Neuronal stem cell (in vitro differentiated cells): Measurements from ENCODE around the gene REXO5.

ENCODE experiments used
- DNase-seq: peaks from one replicate; pipeline ENCODE4 v3.0.0-alpha.2; 2013; ENCODE audit warnings: low spot score
- H2AFZ ChIP-seq: one replicate; pipeline ENCODE4 v1.6.1; 2013; ENCODE audit warnings: mild to moderate bottlenecking, low read length, inconsistent platforms
- H2AK5ac ChIP-seq: 2 replicates; pipeline ENCODE4 v1.6.1; 2013; ENCODE audit warnings: low read depth, mild to moderate bottlenecking, inconsistent platforms, low read length, moderate library complexity, mixed read lengths
- H2BK120ac ChIP-seq: 2 replicates; pipeline ENCODE4 v1.6.1; 2013; ENCODE audit warnings: low read depth, mild to moderate bottlenecking, inconsistent platforms, low read length, moderate library complexity, mixed read lengths
- H2BK12ac ChIP-seq: one replicate; pipeline ENCODE4 v1.6.1; 2013; ENCODE audit warnings: low read length, inconsistent platforms
- H2BK15ac ChIP-seq: 2 replicates; pipeline ENCODE4 v1.6.1; 2013; ENCODE audit warnings: mild to moderate bottlenecking, low read length, inconsistent platforms, mixed read lengths
- H2BK5ac ChIP-seq: one replicate; pipeline ENCODE4 v1.6.1; 2013; ENCODE audit warnings: inconsistent platforms, mild to moderate bottlenecking, low read length, moderate library complexity
- H3K14ac ChIP-seq: one replicate; pipeline ENCODE4 v1.6.1; 2013; ENCODE audit warnings: low read length, inconsistent platforms
- H3K18ac ChIP-seq: 2 replicates; pipeline ENCODE4 v1.6.1; 2013; ENCODE audit warnings: low read length, inconsistent platforms
- H3K23ac ChIP-seq: 2 replicates; pipeline ENCODE4 v1.6.1; 2013; ENCODE audit warnings: low read depth, mild to moderate bottlenecking, mixed read lengths, low read length, inconsistent platforms; ENCODE audit not compliant: poor library complexity
- H3K27ac ChIP-seq: replicated peaks from 3 replicates; pipeline ENCODE4 v1.5.1; 2013; ENCODE audit warnings: low read length, inconsistent platforms
- H3K27me3 ChIP-seq, 3 experiments: 2 replicates each; pipeline ENCODE4 v1.6.1; 2013; ENCODE audit warnings: low read length in 3 of 3, mild to moderate bottlenecking in 2 of 3, inconsistent platforms in 1 of 3, low read depth in 1 of 3, mixed read lengths in 1 of 3, moderate library complexity in 1 of 3; ENCODE audit not compliant: control insufficient read depth in 3 of 3, insufficient read depth in 3 of 3
- H3K36me3 ChIP-seq, 2 donors: replicated peaks in 1 of 2; 2 replicates each; pipeline ENCODE4 v1.6.1; 2013; ENCODE audit warnings: low read length in 2 of 2; ENCODE audit not compliant: control insufficient read depth in 2 of 2, insufficient read depth in 2 of 2
- H3K4ac ChIP-seq: 2 replicates; pipeline ENCODE4 v1.6.1; 2013; ENCODE audit warnings: inconsistent platforms, mild to moderate bottlenecking, low read length, moderate library complexity
- H3K4me1 ChIP-seq, 2 donors: 1 replicate in 1 of 2; 2 replicates in 1 of 2; pipeline ENCODE4 v1.6.1; 2013; ENCODE audit warnings: low read length in 2 of 2, low read depth in 1 of 2; ENCODE audit not compliant: control insufficient read depth in 2 of 2, insufficient read depth in 1 of 2
- H3K4me2 ChIP-seq: one replicate; pipeline ENCODE4 v1.6.1; 2013; ENCODE audit warnings: mild to moderate bottlenecking, low read length, inconsistent platforms; ENCODE audit not compliant: insufficient read depth, poor library complexity, severe bottlenecking
- H3K4me3 ChIP-seq, 2 donors: 2 replicates each; pipeline ENCODE4 v1.5.1; 2013; ENCODE audit warnings: low read length in 2 of 2, mild to moderate bottlenecking in 2 of 2, inconsistent platforms in 1 of 2, moderate library complexity in 1 of 2
- H3K79me1 ChIP-seq: one replicate; pipeline ENCODE4 v1.6.1; 2013; ENCODE audit warnings: low read depth, mild to moderate bottlenecking, inconsistent platforms, low read length, moderate library complexity
- H3K9ac ChIP-seq: one replicate; pipeline ENCODE4 v1.6.1; 2013; ENCODE audit warnings: mild to moderate bottlenecking, low read depth, low read length, inconsistent platforms; ENCODE audit not compliant: poor library complexity
- H3K9me3 ChIP-seq, 2 donors: replicated peaks in 1 of 2; 2 replicates each; pipeline versions ENCODE3 to v1.6.1; 2013; ENCODE audit warnings: low read length in 2 of 2, mild to moderate bottlenecking in 2 of 2, inconsistent platforms in 1 of 2, low read depth in 1 of 2, mixed read lengths in 1 of 2, moderate library complexity in 1 of 2; ENCODE audit not compliant: control insufficient read depth in 2 of 2, insufficient read depth in 1 of 2
- H4K8ac ChIP-seq: one replicate; pipeline ENCODE4 v1.6.1; 2013; ENCODE audit warnings: low read depth, mild to moderate bottlenecking, inconsistent platforms, low read length, moderate library complexity
- H4K91ac ChIP-seq: one replicate; pipeline ENCODE4 v1.6.1; 2013; ENCODE audit warnings: low read length, low read depth, mild to moderate bottlenecking, inconsistent platforms; ENCODE audit not compliant: poor library complexity
- WGBS, 2 donors: extraction: QIAGEN DNeasy Blood & Tissue Kit; methylation state at CpG; one replicate each; pipeline ENCODE4 v1.1.7; 2013; ENCODE audit warnings: missing lambda C conversion rate in 2 of 2, mixed read lengths in 1 of 2; ENCODE audit not compliant: insufficient read length in 2 of 2, insufficient replicate concordance in 1 of 2; ENCODE audit errors: extremely low coverage in 2 of 2; 5-methylcytosine and 5-hydroxymethylcytosine counted together

REXO5 gene

GRCh38 chr16:20799599-20799998 is 6.7 kb upstream of the REXO5 start:
- no peak overlapping the region for H2AK5ac ChIP-seq
- no peak overlapping the region for H3K27ac ChIP-seq
- no peak overlapping the region for H4K91ac ChIP-seq
- H3K18ac ChIP-seq: no peak overlapping the region
- H3K4me2 ChIP-seq: no peak overlapping the region
- H4K8ac ChIP-seq: no peak overlapping the region
- H3K9ac ChIP-seq: no peak overlapping the region
- no peak for DNase-seq
- no peak overlapping the region for H2AFZ ChIP-seq
- H2BK120ac ChIP-seq: no peak overlapping the region
- no peak overlapping the region for H2BK15ac ChIP-seq
- no peak overlapping the region for H3K4me3 ChIP-seq
- no peaks in the 10 kb centered on the region for H3K79me1 ChIP-seq
- no peak overlapping the region for H3K14ac ChIP-seq
- no peak overlapping the region for H2BK5ac ChIP-seq
- H3K4ac ChIP-seq: no peak overlapping the region
- no peak overlapping the region for H2BK12ac ChIP-seq
- H3K36me3 ChIP-seq: peaks cover 4 to 91% of the 10 kb centered on the region in 2 donors
- H3K27me3 ChIP-seq: no peaks in the 10 kb centered on the region
- H3K9me3 ChIP-seq: no peaks in the 10 kb centered on the region
- no peak overlapping the region for H3K23ac ChIP-seq
- H3K4me1 ChIP-seq: no peaks in the 10 kb centered on the region
- WGBS, 2 donors: no CpG with 5 or more reads among the region's 2 CpGs

GRCh38 chr16:20801278-20801677 is 5.0 kb upstream of the REXO5 start:
- peaks cover 4 to 77% of the 10 kb centered on the region in 2 donors for H3K36me3 ChIP-seq
- no peak overlapping the region for H2BK5ac ChIP-seq
- no peak overlapping the region for H4K8ac ChIP-seq
- no peak overlapping the region for H3K4me2 ChIP-seq
- H2BK120ac ChIP-seq: no peak overlapping the region
- no peaks in the 10 kb centered on the region for H3K4me1 ChIP-seq
- H3K4me3 ChIP-seq: no peak overlapping the region
- no peaks in the 10 kb centered on the region for H3K27me3 ChIP-seq
- H3K4ac ChIP-seq: no peak overlapping the region
- no peak overlapping the region for H3K14ac ChIP-seq
- no peak overlapping the region for H4K91ac ChIP-seq
- no peaks in the 10 kb centered on the region for H3K9me3 ChIP-seq
- no peak for DNase-seq
- no peak overlapping the region for H3K27ac ChIP-seq
- no peak overlapping the region for H2AK5ac ChIP-seq
- WGBS, 2 donors: no CpG with 5 or more reads among the region's 1 CpG
- no peak overlapping the region for H2BK12ac ChIP-seq
- H3K18ac ChIP-seq: no peak overlapping the region
- H2AFZ ChIP-seq: no peak overlapping the region
- no peak overlapping the region for H2BK15ac ChIP-seq
- H3K23ac ChIP-seq: no peak overlapping the region
- no peak overlapping the region for H3K9ac ChIP-seq
- peaks cover 2% of the 10 kb centered on the region for H3K79me1 ChIP-seq

GRCh38 chr16:20803192-20803560 is 3.2 kb upstream of the REXO5 start:
- no CpG with 5 or more reads among the region's 2 CpGs for WGBS, 2 donors
- H3K27ac ChIP-seq: no peak overlapping the region

GRCh38 chr16:20803561-20804214 is 2.6 kb upstream of the REXO5 start:
- WGBS, 2 donors: no CpG with 5 or more reads among the region's 7 CpGs
- H3K27ac ChIP-seq: no peak overlapping the region

More at GRCh38 chr16:20803192-20803560, 3.2 kb upstream of the REXO5 start:
- no peak overlapping the region for H2BK120ac ChIP-seq
- H3K4me3 ChIP-seq: no peak overlapping the region
- H2BK12ac ChIP-seq: no peak overlapping the region
- no peak overlapping the region for H2BK15ac ChIP-seq
- H3K9me3 ChIP-seq: no peaks in the 10 kb centered on the region
- H3K9ac ChIP-seq: no peak overlapping the region
- peaks cover 1 to 62% of the 10 kb centered on the region in 2 donors for H3K36me3 ChIP-seq
- DNase-seq: no peak
- H3K27me3 ChIP-seq: no peaks in the 10 kb centered on the region
- H3K23ac ChIP-seq: no peak overlapping the region
- no peak overlapping the region for H4K91ac ChIP-seq
- peaks cover 5% of the 10 kb centered on the region for H3K79me1 ChIP-seq
- H2BK5ac ChIP-seq: no peak overlapping the region
- H3K14ac ChIP-seq: no peak overlapping the region
- H3K4ac ChIP-seq: no peak overlapping the region
- no peak overlapping the region for H3K4me2 ChIP-seq
- peaks cover 0 to 3% of the 10 kb centered on the region in 2 donors for H3K4me1 ChIP-seq
- no peak overlapping the region for H2AFZ ChIP-seq
- H2AK5ac ChIP-seq: no peak overlapping the region
- no peak overlapping the region for H3K18ac ChIP-seq
- H4K8ac ChIP-seq: no peak overlapping the region

More at GRCh38 chr16:20803561-20804214, 2.6 kb upstream of the REXO5 start:
- H2BK12ac ChIP-seq: no peak overlapping the region
- no peak overlapping the region for H4K91ac ChIP-seq
- no peak overlapping the region for H2AFZ ChIP-seq
- no peak overlapping the region for H2BK5ac ChIP-seq
- peaks cover 0 to 3% of the 10 kb centered on the region in 2 donors for H3K4me1 ChIP-seq
- no peak overlapping the region for H4K8ac ChIP-seq
- no peak overlapping the region for H3K9ac ChIP-seq
- H3K14ac ChIP-seq: no peak overlapping the region
- H2BK15ac ChIP-seq: no peak overlapping the region
- no peak overlapping the region for H3K4me3 ChIP-seq
- H2AK5ac ChIP-seq: no peak overlapping the region
- H3K4ac ChIP-seq: no peak overlapping the region
- H2BK120ac ChIP-seq: no peak overlapping the region
- peaks cover 0 to 57% of the 10 kb centered on the region in 2 donors for H3K36me3 ChIP-seq
- no peak for DNase-seq
- peaks cover 5% of the 10 kb centered on the region for H3K79me1 ChIP-seq
- H3K23ac ChIP-seq: no peak overlapping the region
- H3K4me2 ChIP-seq: no peak overlapping the region
- no peak overlapping the region for H3K18ac ChIP-seq
- no peaks in the 10 kb centered on the region for H3K9me3 ChIP-seq
- H3K27me3 ChIP-seq: no peaks in the 10 kb centered on the region
